ENCODE results near the gene ZDHHC17. TPM values are rescaled to one million over a fixed set of nuclear protein-coding genes. Genes with fewer than 3 reads are reported as not detected.

ZDHHC17 gene
- total and polyA plus RNA-seq, 2 of the 13 experiments (the other 11 are each of a cell fraction or from before 2014, with no cell fraction given) = 36.7 to 38.5 TPM

DNA sequence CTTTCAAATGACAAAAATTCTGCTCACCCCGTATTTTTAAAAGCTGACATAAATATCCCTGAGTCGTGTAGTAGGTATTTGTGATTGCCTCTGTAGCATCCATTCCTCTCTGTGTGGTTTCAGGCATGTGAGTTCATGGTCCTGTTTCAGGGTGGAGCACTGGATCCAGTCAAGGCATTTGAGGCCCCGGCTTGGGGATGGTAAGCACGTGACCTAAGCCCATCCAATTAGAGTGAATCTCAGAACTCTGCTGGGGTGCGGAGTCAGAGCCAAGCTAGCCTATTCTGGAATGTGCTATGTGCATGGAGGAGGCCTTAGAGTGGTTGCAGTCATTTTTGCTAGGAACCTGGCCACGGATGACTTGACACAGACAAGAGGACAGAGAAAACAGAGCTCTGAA, 119.2 kb downstream of the ZDHHC17 start:
- 20% methylated on average over 6 of the region's 6 CpGs for WGBS (ENCODE audit: low lambda C conversion rate)
- no peak for DNase-seq (ENCODE audit: low spot score)
- ChIA-PET CTCF (ENCODE audit: low intra/inter-chr PET ratio, low total read pairs) (no interaction called here), POLR2A (no interaction called here)
- FAIRE-seq = no peak
- no peak for ATAC-seq
- Histone ChIP-seq H2AFZ (ENCODE audit: low read length) (no peak overlapping the region), H3K9ac (ENCODE audit: insufficient read depth, low read depth, low read length) (no peak overlapping the region), H3K36me3 (replicated peaks in 1 of 2; ENCODE audit: control insufficient read depth in 1 of 2, insufficient read depth in 2 of 2, low read length in 2 of 2) (no peaks in the 10 kb centered on the region), H3K27me3 (ENCODE audit: control insufficient read depth in 1 of 2, insufficient read depth in 2 of 2, low read length in 2 of 2) (peaks cover 0 to 5% of the 10 kb centered on the region in 2 experiments; a peak in 1 of 5 replicates), H3K4me1 (ENCODE audit: insufficient read depth, low read length) (peaks cover 16% of the 10 kb centered on the region), H4K20me1 (ENCODE audit: insufficient read depth, low read length) (no peaks in the 10 kb centered on the region), H3K4me3 (replicated peaks in 1 of 3; ENCODE audit: insufficient read depth in 1 of 3, low read depth in 2 of 3, low read length in 3 of 3) (no peak overlapping the region), H3K79me2 (ENCODE audit: insufficient read depth, low read length) (no peaks in the 10 kb centered on the region), H3K4me2 (ENCODE audit: low read depth, low read length) (no peak overlapping the region), H3K9me3 (ENCODE audit: low read length) (no peaks in the 10 kb centered on the region), H3K27ac (ENCODE audit: extremely low read length, insufficient read depth, low read length) (no peak overlapping the region)
- in situ Hi-C loops (cut with HindIII; ENCODE audit: extremely low pct_ligation_motif_present, low pct_unique_long_range_greater_than_20kb) = no loop called here
- intact Hi-C loops (cut with micrococcal nuclease; ENCODE audit: unreplicated experiment) = loop anchor here (5.0 kb wide), 1 partner anchor 129 kb away; no protein-coding TSS in a partner anchor
- no peak for TF ChIP-seq ZNF510 (CRISPR knock-in tag; IDR thresholded peaks at IDR 0.05; ENCODE audit: low read depth)
- TF ChIP-seq FOSL1 (CRISPR knock-in tag; IDR thresholded peaks at IDR 0.05; ENCODE audit: borderline replicate concordance) = no peak
- TF ChIP-seq, protein P1, sequence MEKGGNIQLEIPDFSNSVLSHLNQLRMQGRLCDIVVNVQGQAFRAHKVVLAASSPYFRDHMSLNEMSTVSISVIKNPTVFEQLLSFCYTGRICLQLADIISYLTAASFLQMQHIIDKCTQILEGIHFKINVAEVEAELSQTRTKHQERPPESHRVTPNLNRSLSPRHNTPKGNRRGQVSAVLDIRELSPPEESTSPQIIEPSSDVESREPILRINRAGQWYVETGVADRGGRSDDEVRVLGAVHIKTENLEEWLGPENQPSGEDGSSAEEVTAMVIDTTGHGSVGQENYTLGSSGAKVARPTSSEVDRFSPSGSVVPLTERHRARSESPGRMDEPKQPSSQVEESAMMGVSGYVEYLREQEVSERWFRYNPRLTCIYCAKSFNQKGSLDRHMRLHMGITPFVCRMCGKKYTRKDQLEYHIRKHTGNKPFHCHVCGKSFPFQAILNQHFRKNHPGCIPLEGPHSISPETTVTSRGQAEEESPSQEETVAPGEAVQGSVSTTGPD (CRISPR knock-in tag; IDR thresholded peaks at IDR 0.05) = no peak
- TF ChIP-seq NFE2L2 (IDR thresholded peaks at IDR 0.05; ENCODE audit: low read length) = no peak
- no peak for TF ChIP-seq HNF4A (CRISPR knock-in tag; IDR thresholded peaks at IDR 0.05)
- TF ChIP-seq MAFK (conservative IDR thresholded peaks at IDR 0.05 in 1 of 2, IDR thresholded peaks at IDR 0.05 in 1 of 2; ENCODE audit: low read length in 2 of 2) = no peak
- no TSS peak for BruUV-seq (replicated peaks)

DNA sequence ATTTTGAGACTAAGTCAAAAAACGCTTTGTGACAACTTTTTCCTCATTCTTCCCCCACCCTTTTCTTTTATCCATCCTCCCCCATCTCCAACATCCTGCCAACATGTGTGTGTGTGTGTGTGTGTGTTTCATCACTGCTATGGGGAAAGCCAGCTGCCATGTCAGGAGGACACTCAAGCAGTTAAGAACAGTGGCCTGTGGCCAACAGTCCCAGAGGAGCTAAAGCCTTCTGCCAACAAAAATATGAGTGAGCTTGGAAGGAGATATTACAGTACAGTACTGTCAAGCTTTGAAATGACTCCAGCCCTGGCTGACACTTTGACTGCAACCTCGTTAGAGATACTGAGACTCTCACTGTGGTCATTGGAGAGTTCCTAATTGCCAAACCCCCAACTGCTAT, 119.9 kb downstream of the ZDHHC17 start:
- in situ Hi-C loops (cut with HindIII; ENCODE audit: extremely low pct_ligation_motif_present, low pct_unique_long_range_greater_than_20kb) = no loop called here
- no peaks in the 10 kb centered on the region for H3K9me3 ChIP-seq (ENCODE audit: low read length)
- DNase-seq (ENCODE audit: low spot score) (no peak), FAIRE-seq (no peak), ATAC-seq (no peak)
- H3K79me2 ChIP-seq (ENCODE audit: insufficient read depth, low read length) = no peaks in the 10 kb centered on the region
- no peak overlapping the region for H2AFZ ChIP-seq (ENCODE audit: low read length)
- BruUV-seq (replicated peaks) = no TSS peak
- H3K4me1 ChIP-seq (ENCODE audit: insufficient read depth, low read length) = peaks cover 16% of the 10 kb centered on the region
- no peak overlapping the region for H3K4me3 ChIP-seq (replicated peaks in 1 of 3; ENCODE audit: insufficient read depth in 1 of 3, low read depth in 2 of 3, low read length in 3 of 3)
- H3K36me3 ChIP-seq (replicated peaks in 1 of 2; ENCODE audit: control insufficient read depth in 1 of 2, insufficient read depth in 2 of 2, low read length in 2 of 2) = no peaks in the 10 kb centered on the region
- no peak overlapping the region for H3K9ac ChIP-seq (ENCODE audit: insufficient read depth, low read depth, low read length)
- no peak for TF ChIP-seq SALL2 (CRISPR knock-in tag; IDR thresholded peaks at IDR 0.05)
- TF ChIP-seq, protein P2, sequence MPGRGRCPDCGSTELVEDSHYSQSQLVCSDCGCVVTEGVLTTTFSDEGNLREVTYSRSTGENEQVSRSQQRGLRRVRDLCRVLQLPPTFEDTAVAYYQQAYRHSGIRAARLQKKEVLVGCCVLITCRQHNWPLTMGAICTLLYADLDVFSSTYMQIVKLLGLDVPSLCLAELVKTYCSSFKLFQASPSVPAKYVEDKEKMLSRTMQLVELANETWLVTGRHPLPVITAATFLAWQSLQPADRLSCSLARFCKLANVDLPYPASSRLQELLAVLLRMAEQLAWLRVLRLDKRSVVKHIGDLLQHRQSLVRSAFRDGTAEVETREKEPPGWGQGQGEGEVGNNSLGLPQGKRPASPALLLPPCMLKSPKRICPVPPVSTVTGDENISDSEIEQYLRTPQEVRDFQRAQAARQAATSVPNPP (CRISPR knock-in tag; IDR thresholded peaks at IDR 0.05) = no peak
- TF ChIP-seq ZNF234 (CRISPR knock-in tag; conservative IDR thresholded peaks at IDR 0.05) = no peak
- no peak for TF ChIP-seq ZSCAN30 (CRISPR knock-in tag; IDR thresholded peaks at IDR 0.05)
- no peak for TF ChIP-seq SP4 (CRISPR knock-in tag; IDR thresholded peaks at IDR 0.05)
- TF ChIP-seq MZF1 (CRISPR knock-in tag; IDR thresholded peaks at IDR 0.05; ENCODE audit: borderline replicate concordance) = no peak
- TF ChIP-seq ZNF484 (CRISPR knock-in tag; IDR thresholded peaks at IDR 0.05; ENCODE audit: borderline replicate concordance, low read depth) = no peak
- CTCF ChIA-PET (ENCODE audit: low intra/inter-chr PET ratio, low total read pairs) = no interaction called here
- no peak overlapping the region for H3K27ac ChIP-seq (ENCODE audit: extremely low read length, insufficient read depth, low read length)
- no peak overlapping the region for H3K4me2 ChIP-seq (ENCODE audit: low read depth, low read length)
- 30% methylated on average over 2 of the region's 2 CpGs for WGBS (ENCODE audit: low lambda C conversion rate)
- intact Hi-C loops (cut with micrococcal nuclease; ENCODE audit: unreplicated experiment) = loop anchor here (5.0 kb wide), 1 partner anchor 128 kb away; no protein-coding TSS in a partner anchor
- H3K27me3 ChIP-seq (ENCODE audit: control insufficient read depth in 1 of 2, insufficient read depth in 2 of 2, low read length in 2 of 2) = peaks cover 0 to 5% of the 10 kb centered on the region in 2 experiments; a peak in 1 of 5 replicates
- no peaks in the 10 kb centered on the region for H4K20me1 ChIP-seq (ENCODE audit: insufficient read depth, low read length)
- POLR2A ChIA-PET = no interaction called here

All from HepG2 (cell line).